ENCODE data around the gene RXRA.

RXRA gene

DNA sequence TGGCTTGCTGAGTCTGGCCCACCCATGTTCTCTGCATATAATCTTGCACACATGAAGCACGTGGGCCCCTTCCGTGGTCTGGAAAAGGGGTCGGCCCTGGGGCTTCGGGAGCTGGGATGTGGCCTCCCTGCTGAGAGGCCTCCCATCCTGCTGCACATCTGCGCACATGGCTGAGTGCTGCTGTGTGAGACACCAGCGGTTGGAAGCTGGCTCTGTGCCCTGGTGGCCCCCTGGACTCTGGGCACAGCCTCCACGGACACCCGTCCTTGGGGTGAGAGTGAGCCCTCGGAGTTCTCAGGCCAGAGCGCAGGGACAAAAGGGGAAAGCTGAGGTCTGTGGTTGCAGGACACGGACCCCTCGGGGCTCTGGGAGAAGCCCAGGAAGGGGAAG is 115.8 kb downstream of the RXRA start:
- H3K9me3 ChIP-seq (ENCODE audit: insufficient read depth, low read length): no peaks in the 10 kb centered on the region
- TF ChIP-seq, protein P1, sequence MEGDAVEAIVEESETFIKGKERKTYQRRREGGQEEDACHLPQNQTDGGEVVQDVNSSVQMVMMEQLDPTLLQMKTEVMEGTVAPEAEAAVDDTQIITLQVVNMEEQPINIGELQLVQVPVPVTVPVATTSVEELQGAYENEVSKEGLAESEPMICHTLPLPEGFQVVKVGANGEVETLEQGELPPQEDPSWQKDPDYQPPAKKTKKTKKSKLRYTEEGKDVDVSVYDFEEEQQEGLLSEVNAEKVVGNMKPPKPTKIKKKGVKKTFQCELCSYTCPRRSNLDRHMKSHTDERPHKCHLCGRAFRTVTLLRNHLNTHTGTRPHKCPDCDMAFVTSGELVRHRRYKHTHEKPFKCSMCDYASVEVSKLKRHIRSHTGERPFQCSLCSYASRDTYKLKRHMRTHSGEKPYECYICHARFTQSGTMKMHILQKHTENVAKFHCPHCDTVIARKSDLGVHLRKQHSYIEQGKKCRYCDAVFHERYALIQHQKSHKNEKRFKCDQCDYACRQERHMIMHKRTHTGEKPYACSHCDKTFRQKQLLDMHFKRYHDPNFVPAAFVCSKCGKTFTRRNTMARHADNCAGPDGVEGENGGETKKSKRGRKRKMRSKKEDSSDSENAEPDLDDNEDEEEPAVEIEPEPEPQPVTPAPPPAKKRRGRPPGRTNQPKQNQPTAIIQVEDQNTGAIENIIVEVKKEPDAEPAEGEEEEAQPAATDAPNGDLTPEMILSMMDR (IDR thresholded peaks at IDR 0.05; ENCODE audit: insufficient read depth, low read length, poor library complexity, severe bottlenecking): no peak
- no peak for TF ChIP-seq EZH2phosphoT487 (conservative IDR thresholded peaks at IDR 0.05; ENCODE audit: low read length)
- no peak overlapping the region for H3K27ac ChIP-seq (ENCODE audit: low read depth, low read length)
- no peaks in the 10 kb centered on the region for H4K20me1 ChIP-seq (ENCODE audit: low read depth, low read length)
- H3F3A ChIP-seq (ENCODE audit: insufficient read depth): no peaks in the 10 kb centered on the region
- no peaks in the 10 kb centered on the region for H3K79me2 ChIP-seq (ENCODE audit: insufficient read depth, low read length)
- H3K4me2 ChIP-seq (ENCODE audit: low read depth, low read length, poor library complexity, severe bottlenecking): no peak overlapping the region
- H3K9me2 ChIP-seq (replicated peaks; ENCODE audit: insufficient read depth, low read length): no peaks in the 10 kb centered on the region
- no peak overlapping the region for H3K9ac ChIP-seq (ENCODE audit: low read length)
- no peaks in the 10 kb centered on the region for H3K36me3 ChIP-seq (ENCODE audit: low read length)
- no peaks in the 10 kb centered on the region for H3K27me3 ChIP-seq (ENCODE audit: low read length)
- no peak overlapping the region for H3K4me3 ChIP-seq (ENCODE audit: insufficient read depth, low read length, poor library complexity, severe bottlenecking)
- H2AFZ ChIP-seq (ENCODE audit: low read depth, low read length, severe bottlenecking): no peak overlapping the region

DNA sequence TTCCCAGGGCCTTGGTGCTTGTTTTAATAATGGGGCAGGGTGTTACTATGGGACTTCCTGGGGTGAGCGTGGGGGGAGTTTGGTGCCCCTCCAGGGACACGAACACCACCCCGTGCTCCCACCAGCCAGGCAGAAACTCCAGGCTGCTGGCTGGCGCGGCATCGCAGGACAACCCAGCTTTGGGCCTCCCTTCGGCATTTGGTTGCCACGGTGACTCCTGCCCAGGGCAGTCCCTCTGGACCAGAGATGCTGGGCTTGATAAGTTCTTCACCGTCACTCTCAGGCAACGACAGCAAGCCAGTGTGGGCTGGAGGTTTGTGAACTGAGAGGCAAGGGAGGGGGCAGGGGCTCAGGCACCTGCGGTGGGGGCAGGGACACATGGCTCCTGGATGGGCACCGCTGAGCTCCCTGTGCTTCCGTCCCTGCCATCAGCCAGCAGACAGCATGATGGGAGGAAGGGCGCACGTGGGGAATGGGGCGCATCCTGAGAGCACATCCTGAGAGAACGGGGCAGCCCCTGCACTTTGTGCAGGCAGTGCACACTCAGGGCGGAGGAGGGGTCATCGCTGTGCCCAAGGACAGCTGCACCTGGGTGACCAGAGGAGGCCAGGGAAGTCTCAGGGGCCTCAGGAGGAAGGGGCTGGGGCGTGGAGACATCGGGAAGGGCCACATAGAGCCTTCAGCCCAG is 116.4 kb downstream of the RXRA start:
- H3F3A ChIP-seq (ENCODE audit: insufficient read depth): no peaks in the 10 kb centered on the region
- H3K27me3 ChIP-seq (ENCODE audit: low read length): no peaks in the 10 kb centered on the region
- no peaks in the 10 kb centered on the region for H3K79me2 ChIP-seq (ENCODE audit: insufficient read depth, low read length)
- TF ChIP-seq, protein P1 (IDR thresholded peaks at IDR 0.05; ENCODE audit: insufficient read depth, low read length, poor library complexity, severe bottlenecking): no peak
- no peak for TF ChIP-seq EZH2phosphoT487 (conservative IDR thresholded peaks at IDR 0.05; ENCODE audit: low read length)
- no peak overlapping the region for H3K9ac ChIP-seq (ENCODE audit: low read length)
- H3K27ac ChIP-seq (ENCODE audit: low read depth, low read length): no peak overlapping the region
- H3K9me3 ChIP-seq (ENCODE audit: insufficient read depth, low read length): no peaks in the 10 kb centered on the region
- H3K4me2 ChIP-seq (ENCODE audit: low read depth, low read length, poor library complexity, severe bottlenecking): no peak overlapping the region
- H3K4me3 ChIP-seq (ENCODE audit: insufficient read depth, low read length, poor library complexity, severe bottlenecking): no peak overlapping the region
- H3K36me3 ChIP-seq (ENCODE audit: low read length): no peaks in the 10 kb centered on the region
- H2AFZ ChIP-seq (ENCODE audit: low read depth, low read length, severe bottlenecking): no peak overlapping the region
- H4K20me1 ChIP-seq (ENCODE audit: low read depth, low read length): no peaks in the 10 kb centered on the region
- no peaks in the 10 kb centered on the region for H3K9me2 ChIP-seq (replicated peaks; ENCODE audit: insufficient read depth, low read length)

DNA sequence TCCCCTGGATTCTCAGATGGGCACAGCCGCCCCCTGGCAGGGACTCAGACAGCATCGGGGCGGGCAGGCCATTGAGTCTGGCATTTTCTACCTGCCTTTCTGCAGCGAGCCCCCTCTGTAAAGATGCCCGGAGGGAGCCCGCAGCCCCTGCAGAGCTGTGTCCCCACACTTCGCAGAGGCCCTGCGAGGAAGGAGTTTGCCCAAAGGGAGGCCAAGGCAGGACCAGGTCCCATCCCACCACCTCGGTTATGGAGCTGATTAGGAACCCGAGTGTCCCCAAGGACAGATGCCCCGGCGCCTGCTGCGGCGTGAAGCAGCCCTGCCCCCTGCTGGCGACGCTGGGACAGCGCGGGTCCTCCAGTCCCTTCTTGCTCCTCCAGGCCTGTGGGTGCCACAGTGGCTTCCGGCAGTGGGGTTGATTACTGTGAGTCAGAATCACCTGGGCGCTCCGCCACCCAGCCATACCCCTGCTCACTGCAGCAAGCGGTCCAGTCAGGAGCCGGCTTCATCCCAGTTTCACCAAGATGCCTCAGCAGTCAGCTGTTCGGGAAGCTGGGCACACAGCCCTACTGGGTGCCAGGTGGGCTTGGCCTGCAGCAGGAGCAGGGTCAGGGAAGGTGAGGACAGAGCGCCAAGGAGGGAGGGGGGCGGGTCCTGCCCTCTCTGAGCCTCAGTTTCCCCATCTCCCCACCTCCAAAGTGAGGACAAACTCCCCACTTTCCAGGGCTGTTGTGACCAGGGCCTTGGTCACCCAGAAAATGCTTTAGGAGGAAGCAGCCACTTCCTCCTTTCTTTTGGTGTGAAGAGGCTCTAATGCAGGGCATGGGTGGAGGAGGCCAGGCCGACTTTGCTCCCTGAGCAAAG is 117.2 kb downstream of the RXRA start:
- Histone ChIP-seq H4K20me1 (ENCODE audit: low read depth, low read length) (no peaks in the 10 kb centered on the region), H3K79me2 (ENCODE audit: insufficient read depth, low read length) (no peaks in the 10 kb centered on the region), H3K9me3 (ENCODE audit: insufficient read depth, low read length) (peaks cover 6% of the 10 kb centered on the region; the same call in 1 of the 2 replicates), H3K27me3 (ENCODE audit: low read length) (0 out of 2 replicates have a peak, but pooled peaks cover 2% of the 10 kb centered on the region), H3K4me3 (ENCODE audit: insufficient read depth, low read length, poor library complexity, severe bottlenecking) (no peak overlapping the region), H2AFZ (ENCODE audit: low read depth, low read length, severe bottlenecking) (no peak overlapping the region), H3K36me3 (ENCODE audit: low read length) (no peaks in the 10 kb centered on the region), H3K9ac (ENCODE audit: low read length) (no peak overlapping the region), H3K9me2 (replicated peaks; ENCODE audit: insufficient read depth, low read length) (no peaks in the 10 kb centered on the region), H3K4me2 (ENCODE audit: low read depth, low read length, poor library complexity, severe bottlenecking) (no peak overlapping the region), H3F3A (ENCODE audit: insufficient read depth) (no peaks in the 10 kb centered on the region), H3K27ac (ENCODE audit: low read depth, low read length) (no peak overlapping the region)
- TF ChIP-seq, protein P1 (IDR thresholded peaks at IDR 0.05; ENCODE audit: insufficient read depth, low read length, poor library complexity, severe bottlenecking): peak; percentile 89
- TF ChIP-seq EZH2phosphoT487 (conservative IDR thresholded peaks at IDR 0.05; ENCODE audit: low read length): no peak

All from SU-DHL-6 (cell line).